ENCODE measurements around the gene AQP4.

- TF ChIP-seq FOXP2 (optimal IDR thresholded peaks at IDR 0.05; ENCODE audit: control extremely low read depth, extremely low read length, insufficient read depth) (no peak), POLR2AphosphoS5 (IDR thresholded peaks at IDR 0.05; ENCODE audit: borderline replicate concordance, low read depth, low read length) (no peak)
Measured at GRCh38 chr18:26819046-26819445, 46.5 kb downstream of the AQP4 start.
